GM21529 (cell line): ENCODE data around the gene GLP1R.

Experiments used
- ATAC-seq: cut with Tn5 transposase; IDR thresholded peaks from one replicate; pipeline ENCODE4 v1.9.1; 2021; ENCODE audit not compliant: unreplicated experiment

GLP1R gene

GRCh38 chr6:39061588-39061987 is 13.0 kb downstream of the GLP1R start:
- no peak for ATAC-seq

- ATAC-seq, result no peak
Observed at GRCh38 chr6:39062014-39062740, 13.6 kb downstream of the GLP1R start.

- no peak for ATAC-seq
Observed at GRCh38 chr6:39063526-39063925, 14.9 kb downstream of the GLP1R start.

GRCh38 chr6:39065561-39065960 is 17.0 kb downstream of the GLP1R start:
- ATAC-seq, result no peak

- no peak for ATAC-seq
Observed at GRCh38 chr6:39068391-39068790, 19.8 kb downstream of the GLP1R start.

- ATAC-seq, result no peak
Observed at GRCh38 chr6:39072830-39073229, 24.2 kb downstream of the GLP1R start.

- ATAC-seq, result no peak
Observed at GRCh38 chr6:39073471-39074355, 25.1 kb downstream of the GLP1R start.

- ATAC-seq, result no peak
Observed at GRCh38 chr6:39074486-39074885, 25.9 kb downstream of the GLP1R start.

GRCh38 chr6:39075010-39075686 is 26.6 kb downstream of the GLP1R start:
- no peak for ATAC-seq

- ATAC-seq, result no peak
Observed at GRCh38 chr6:39075807-39076622, 27.4 kb downstream of the GLP1R start.

GRCh38 chr6:39076623-39077535 is 28.3 kb downstream of the GLP1R start:
- ATAC-seq, result no peak

- no peak for ATAC-seq
Observed at GRCh38 chr6:39077882-39078594, 29.5 kb downstream of the GLP1R start.

GRCh38 chr6:39078695-39079094 is 30.1 kb downstream of the GLP1R start:
- ATAC-seq, result no peak

GRCh38 chr6:39079197-39080125 is 30.9 kb downstream of the GLP1R start:
- ATAC-seq, result no peak

- ATAC-seq, result no peak
Observed at GRCh38 chr6:39080246-39080875, 31.8 kb downstream of the GLP1R start.

- ATAC-seq, result no peak
Observed at GRCh38 chr6:39082310-39082709, 33.7 kb downstream of the GLP1R start.

- no peak for ATAC-seq
Observed at GRCh38 chr6:39083231-39083634, 34.7 kb downstream of the GLP1R start.

GRCh38 chr6:39084506-39084905 is 35.9 kb downstream of the GLP1R start:
- no peak for ATAC-seq
